H1 (cell line): Measurements from ENCODE around the gene CAMTA1. TPM values are rescaled to one million over a fixed set of nuclear protein-coding genes. Genes with fewer than 3 reads are reported as not detected.

Experiments
- CTCF ChIA-PET: fragments of 300-600 bp; sonication (Branson Sonifier 250); formaldehyde crosslinking; loops from one replicate; lab custom pipeline; 2021; ENCODE audit not compliant: partially characterized antibody; lab: Charles Lee
- POLR2A ChIA-PET: fragments of 300-600 bp; sonication (Branson Sonifier 250); formaldehyde crosslinking; loops from one replicate; lab custom pipeline; 2021; ENCODE audit warnings: inconsistent platforms; ENCODE audit not compliant: partially characterized antibody; lab: Charles Lee
- DNase-seq, 2 experiments: peaks; one replicate each; pipeline versions ENCODE4 v3.0.0 to v3.0.0-alpha.2; 2010 to 2022; ENCODE audit warnings: low spot score in 2 of 2, low read depth in 1 of 2, mixed read lengths in 1 of 2
- FAIRE-seq: peaks from 2 replicates; lab custom pipeline; 2011; peaks lifted over from hg19 to GRCh38; lab: Jason Lieb, UNC
- H2AFZ ChIP-seq: 2 replicates; pipeline ENCODE4 v1.8.1; 2012; ENCODE audit warnings: low read length, inconsistent platforms
- H2AK5ac ChIP-seq: 2 replicates; pipeline ENCODE4 v1.6.1; 2013; ENCODE audit warnings: low read depth, low read length
- H2BK120ac ChIP-seq: replicated peaks from 2 replicates; pipeline ENCODE3; 2013; ENCODE audit warnings: low read depth, low read length, inconsistent platforms
- H2BK12ac ChIP-seq: 2 replicates; pipeline ENCODE4 v1.6.1; 2013; ENCODE audit warnings: low read depth, low read length
- H2BK15ac ChIP-seq: 2 replicates; pipeline ENCODE4 v1.6.1; 2013; ENCODE audit warnings: low read length
- H2BK20ac ChIP-seq: 2 replicates; pipeline ENCODE4 v1.6.1; 2013; ENCODE audit warnings: low read length
- H2BK5ac ChIP-seq: 2 replicates; pipeline ENCODE4 v1.6.1; 2013; ENCODE audit warnings: low read depth, low read length
- H3K14ac ChIP-seq: 2 replicates; pipeline ENCODE4 v1.6.1; 2013; ENCODE audit warnings: inconsistent platforms; ENCODE audit not compliant: insufficient read length
- H3K18ac ChIP-seq: 2 replicates; pipeline ENCODE4 v1.6.1; 2013; ENCODE audit warnings: low read length; ENCODE audit errors: extremely low read depth
- H3K23ac ChIP-seq: 2 replicates; pipeline ENCODE4 v1.6.1; 2013; ENCODE audit warnings: inconsistent platforms; ENCODE audit not compliant: insufficient read length
- H3K23me2 ChIP-seq: 2 replicates; pipeline ENCODE4 v1.6.1; 2013; ENCODE audit warnings: low read depth, low read length
- H3K27ac ChIP-seq: 2 replicates; pipeline ENCODE4 v1.6.1; 2011; ENCODE audit warnings: low read depth, low read length, inconsistent platforms
- H3K27me3 ChIP-seq, 4 experiments: replicated peaks in 1 of 4; 1 replicate in 1 of 4; 2 replicates in 3 of 4; pipeline versions ENCODE4 v1.6.1 to v1.8.1; 2011 to 2013; ENCODE audit warnings: low read length in 3 of 4, mild to moderate bottlenecking in 3 of 4, inconsistent platforms in 2 of 4, mixed read lengths in 2 of 4, moderate library complexity in 1 of 4; ENCODE audit not compliant: control insufficient read depth in 3 of 4, insufficient read depth in 3 of 4; ENCODE audit errors: extremely low read depth in 1 of 4
- H3K36me3 ChIP-seq, 4 experiments: 2 replicates each; pipeline versions ENCODE4 v1.6.1 to v1.8.1; 2011 to 2013; ENCODE audit warnings: mild to moderate bottlenecking in 4 of 4, low read length in 3 of 4, moderate library complexity in 2 of 4, control low read depth in 1 of 4, inconsistent platforms in 1 of 4; ENCODE audit not compliant: insufficient read depth in 4 of 4, control insufficient read depth in 2 of 4
- H3K4ac ChIP-seq: replicated peaks from 2 replicates; pipeline ENCODE3; 2013; ENCODE audit warnings: low read length, low read depth, mixed read lengths, inconsistent platforms; ENCODE audit not compliant: insufficient read length
- H3K4me1 ChIP-seq, 4 experiments: replicated peaks in 1 of 4; 1 replicate in 1 of 4; 2 replicates in 3 of 4; pipeline versions ENCODE4 v1.6.1 to v1.8.1; 2011 to 2013; ENCODE audit warnings: low read length in 3 of 4, inconsistent platforms in 2 of 4, mixed read lengths in 1 of 4; ENCODE audit not compliant: insufficient read depth in 4 of 4, control insufficient read depth in 3 of 4
- H3K4me2 ChIP-seq, 2 experiments: 2 replicates each; pipeline versions ENCODE4 v1.6.1 to v1.8.1; 2011 to 2013; ENCODE audit warnings: low read depth in 2 of 2, low read length in 2 of 2, control low read depth in 1 of 2, inconsistent platforms in 1 of 2, mild to moderate bottlenecking in 1 of 2; ENCODE audit not compliant: insufficient read depth in 1 of 2
- H3K4me3 ChIP-seq, 4 experiments: fragments of 200-600, 300-600 bp in 1 of 4; sonication (generic), shearing (Covaris generic), sonication (Bioruptor Twin) in 1 of 4; 2 replicates each; pipeline versions ENCODE4 v1.5.1 to v1.8.1; 2011 to 2016; ENCODE audit warnings: low read length in 4 of 4, low read depth in 3 of 4, control low read depth in 2 of 4, inconsistent platforms in 2 of 4, mild to moderate bottlenecking in 2 of 4, mixed read lengths in 1 of 4, moderate library complexity in 1 of 4; ENCODE audit not compliant: insufficient read depth in 2 of 4; ENCODE audit errors: extremely low read depth in 1 of 4
- H3K56ac ChIP-seq: replicated peaks from 2 replicates; pipeline ENCODE3; 2013; ENCODE audit warnings: low read depth, mild to moderate bottlenecking, mixed read lengths, low read length, inconsistent platforms; ENCODE audit not compliant: insufficient read length
- H3K79me1 ChIP-seq: 2 replicates; pipeline ENCODE4 v1.6.1; 2013; ENCODE audit warnings: low read depth, low read length, control low read depth
- H3K79me2 ChIP-seq, 2 experiments: 2 replicates each; pipeline versions ENCODE4 v1.6.1 to v1.8.1; 2012 to 2013; ENCODE audit warnings: low read length in 2 of 2, mild to moderate bottlenecking in 2 of 2, inconsistent platforms in 1 of 2; ENCODE audit not compliant: insufficient read depth in 2 of 2, control insufficient read depth in 1 of 2
- H3K9ac ChIP-seq, 4 experiments: replicated peaks in 1 of 4; 1 replicate in 1 of 4; 2 replicates in 3 of 4; pipeline versions ENCODE4 v1.6.1 to v1.8.1; 2011 to 2013; ENCODE audit warnings: low read depth in 3 of 4, low read length in 3 of 4, control low read depth in 2 of 4, mild to moderate bottlenecking in 2 of 4, moderate library complexity in 2 of 4, inconsistent platforms in 1 of 4; ENCODE audit errors: extremely low read depth in 1 of 4
- H3K9me3 ChIP-seq, 2 experiments: 2 replicates each; pipeline versions ENCODE4 v1.6.1 to v1.8.1; 2012 to 2013; ENCODE audit warnings: mild to moderate bottlenecking in 2 of 2, moderate library complexity in 2 of 2, control low read depth in 1 of 2, inconsistent platforms in 1 of 2, low read depth in 1 of 2, low read length in 1 of 2, mixed read lengths in 1 of 2; ENCODE audit not compliant: insufficient read depth in 2 of 2
- H4K20me1 ChIP-seq, 2 experiments: replicated peaks in 1 of 2; 2 replicates each; pipeline versions ENCODE3 to v1.8.1; 2011 to 2013; ENCODE audit warnings: inconsistent platforms in 2 of 2, low read length in 2 of 2, mild to moderate bottlenecking in 1 of 2; ENCODE audit not compliant: insufficient read depth in 2 of 2, control insufficient read depth in 1 of 2
- H4K5ac ChIP-seq: 2 replicates; pipeline ENCODE4 v1.6.1; 2013; ENCODE audit warnings: low read length, low read depth, mixed read lengths, inconsistent platforms; ENCODE audit not compliant: insufficient read length
- H4K8ac ChIP-seq: 2 replicates; pipeline ENCODE4 v1.8.0; 2013; ENCODE audit warnings: mild to moderate bottlenecking, moderate library complexity, low read length, inconsistent platforms; ENCODE audit not compliant: insufficient read depth; ENCODE audit errors: extremely low read depth
- H4K91ac ChIP-seq: replicated peaks from 2 replicates; pipeline ENCODE3; 2013; ENCODE audit warnings: low read length, mixed read lengths, inconsistent platforms; ENCODE audit not compliant: insufficient read length
- ASH2L ChIP-seq: fragments of 200-600, 300-600 bp; sonication (generic); IDR thresholded peaks from one replicate; pipeline ENCODE4 v1.7.1; 2017; ENCODE audit warnings: low read length
- BACH1 ChIP-seq: IDR thresholded peaks from 2 replicates; pipeline ENCODE4 v1.6.1; 2012; ENCODE audit warnings: low read length, improper control_type of control experiment
- CBX8 ChIP-seq: fragments of 300-800, 300-1000 bp; sonication (generic); IDR thresholded peaks from 2 replicates; pipeline ENCODE4 v1.7.1; 2016; ENCODE audit warnings: low read depth, low read length, borderline replicate concordance
- EGR1 ChIP-seq: IDR thresholded peaks from 2 replicates; pipeline ENCODE4 v1.6.1; 2011; ENCODE audit warnings: low read depth, low read length, borderline replicate concordance
- EP300 ChIP-seq, 2 experiments: IDR thresholded peaks; 1 replicate in 1 of 2; 2 replicates in 1 of 2; pipeline ENCODE4 v1.6.1; 2011 to 2012; ENCODE audit warnings: low read depth in 2 of 2, low read length in 2 of 2, mild to moderate bottlenecking in 2 of 2, borderline replicate concordance in 1 of 2, inconsistent platforms in 1 of 2, moderate library complexity in 1 of 2
- EZH2 ChIP-seq: fragments of 200-600 bp; sonication (generic); IDR thresholded peaks from 2 replicates; pipeline ENCODE4 v1.7.1; 2012; ENCODE audit warnings: low read depth, mild to moderate bottlenecking, moderate library complexity, low read length, inconsistent platforms; ENCODE audit not compliant: severe bottlenecking
- GTF2F1 ChIP-seq: IDR thresholded peaks from 2 replicates; pipeline ENCODE4 v1.6.1; 2012; ENCODE audit warnings: low read depth, low read length, improper control_type of control experiment, borderline replicate concordance
- KDM1A ChIP-seq: fragments of 200-600, 300-600 bp; sonication (generic); IDR thresholded peaks from 2 replicates; pipeline ENCODE4 v1.7.1; 2016; ENCODE audit warnings: mild to moderate bottlenecking, low read length, borderline replicate concordance
- MAFK ChIP-seq: IDR thresholded peaks from 2 replicates; pipeline ENCODE4 v1.6.1; 2012; ENCODE audit warnings: low read depth, mild to moderate bottlenecking, improper control_type of control experiment, low read length
- MAX ChIP-seq: IDR thresholded peaks from 2 replicates; pipeline ENCODE4 v1.6.1; 2012; ENCODE audit warnings: inconsistent platforms
- POLR2AphosphoS5 ChIP-seq: IDR thresholded peaks from 2 replicates; pipeline ENCODE4 v1.6.1; 2011; ENCODE audit warnings: low read depth, low read length
- RBBP5 ChIP-seq: IDR thresholded peaks from 2 replicates; pipeline ENCODE4 v1.7.1; 2012; ENCODE audit warnings: low read depth, mild to moderate bottlenecking, inconsistent platforms, low read length, moderate library complexity, borderline replicate concordance
- SIRT6 ChIP-seq: IDR thresholded peaks from one replicate; pipeline ENCODE4 v1.7.1; 2012; ENCODE audit warnings: low read length, inconsistent platforms
- SRF ChIP-seq: IDR thresholded peaks from 2 replicates; pipeline ENCODE4 v1.6.1; 2011; ENCODE audit warnings: mild to moderate bottlenecking, low read depth, low read length, moderate library complexity
- WGBS, 2 experiments: shearing (Covaris generic) in 1 of 2; methylation state at CpG; one replicate each; pipeline versions ENCODE4 v1.1.6 to v1.1.7; 2013 to 2015; ENCODE audit warnings: low lambda C conversion rate in 2 of 2, mixed read lengths in 2 of 2, inconsistent platforms in 1 of 2, low coverage in 1 of 2, missing lambda C conversion rate in 1 of 2; ENCODE audit not compliant: insufficient replicate concordance in 2 of 2, insufficient coverage in 1 of 2, insufficient read length in 1 of 2; ENCODE audit errors: extremely low coverage in 1 of 2, missing lambda C conversion rate in 1 of 2; 5-methylcytosine and 5-hydroxymethylcytosine counted together
- polyA plus RNA-seq, 7 experiments: library from polyadenylated mRNA; depleted of rRNA in 3 of 7; stranded (reverse) in 5 of 7; unstranded in 2 of 7; fragments of >200 nt in 5 of 7; fragments of 200-250 nt in 2 of 7; gene quantifications; 1 replicate in 5 of 7; 2 replicates in 1 of 7; 4 replicates in 1 of 7; pipeline versions ENCODE4 v1.2.1 to v1.2.3, GENCODE V29; 2011 to 2013; ENCODE audit warnings: missing spikeins in 2 of 7, mixed read lengths in 2 of 7
- total RNA-seq: library from RNA; stranded (reverse); fragmentation: NEBNext Ultra II Directional; extraction: Animal tissue kit (Norgen Biotek cat#: 25700); gene quantifications from 2 replicates; pipeline ENCODE4 v1.2.1, GENCODE V29; 2021

The CAMTA1 gene
- total and polyA plus RNA-seq, 2 of the 8 experiments (the other 6 are each of a cell fraction or from before 2014, with no cell fraction given): 65.0 to 119 TPM

GRCh38 chr1:7382971-7383370, 597.7 kb downstream of the CAMTA1 start:
- peaks cover 2% of the 10 kb centered on the region; the same call in 1 of the 2 replicates for H3K23me2 ChIP-seq
- no peak for FAIRE-seq
- WGBS, 2 experiments: 90% methylated on average over 6 of the region's 6 CpGs; no CpG with 5 or more reads in 1 of the 2 experiments
- no peak overlapping the region for H2BK5ac ChIP-seq
- H3K79me2 ChIP-seq: no peaks in the 10 kb centered on the region
- no peak overlapping the region for H3K56ac ChIP-seq
- no peak for TF ChIP-seq MAFK
- no peak for TF ChIP-seq KDM1A
- TF ChIP-seq GTF2F1: no peak
- no peak for TF ChIP-seq SIRT6
- TF ChIP-seq MAX: no peak
- no peak for TF ChIP-seq EP300 (IDR thresholded peaks at IDR 0.05; ENCODE audit: borderline replicate concordance in 1 of 2, low read depth in 2 of 2, low read length in 2 of 2)
- no peak for TF ChIP-seq SRF
- TF ChIP-seq EGR1: no peak
- no peak for TF ChIP-seq CBX8
- no peak for TF ChIP-seq EZH2
- no peak for TF ChIP-seq ASH2L
- no peak for TF ChIP-seq POLR2AphosphoS5
- TF ChIP-seq BACH1: no peak
- TF ChIP-seq RBBP5: no peak
- TF ChIP-seq, all 59 proteins: peak for 0
- Histone ChIP-seq H3K9ac (no peak overlapping the region), H3K27ac (no peak overlapping the region), H2BK20ac (no peak overlapping the region), H4K5ac (no peak overlapping the region), H3K9me3 (no peaks in the 10 kb centered on the region), H3K14ac (no peak overlapping the region), H4K8ac (no peak overlapping the region), H2BK15ac (no peak overlapping the region), H3K23ac (no peak overlapping the region), H3K4me3 (no peak overlapping the region), H3K4me1 (peaks cover 0 to 19% (median 7%) of the 10 kb centered on the region in 4 experiments; a peak in 6 of 7 replicates), H2BK12ac (no peak overlapping the region), H4K20me1 (peaks cover 0 to 2% of the 10 kb centered on the region in 2 experiments), H3K4me2 (no peak overlapping the region), H3K4ac (no peak overlapping the region), H3K18ac (no peak overlapping the region), H3K36me3 (no peaks in the 10 kb centered on the region), H2BK120ac (no peak overlapping the region), H4K91ac (no peak overlapping the region), H2AK5ac (no peak overlapping the region), H3K79me1 (no peaks in the 10 kb centered on the region), H2AFZ (no peak overlapping the region), H3K27me3 (no peaks in the 10 kb centered on the region)
- ChIA-PET POLR2A (no interaction called here), CTCF (interaction anchor here (1.0 kb wide), 1 partner anchor 264 kb away, joined by 4 read pairs; no protein-coding TSS in a partner anchor)
- peak in 1 of 2 experiments; percentile 11 for DNase-seq
